ENCODE data around the gene SLC7A1.

The SLC7A1 gene

DNA sequence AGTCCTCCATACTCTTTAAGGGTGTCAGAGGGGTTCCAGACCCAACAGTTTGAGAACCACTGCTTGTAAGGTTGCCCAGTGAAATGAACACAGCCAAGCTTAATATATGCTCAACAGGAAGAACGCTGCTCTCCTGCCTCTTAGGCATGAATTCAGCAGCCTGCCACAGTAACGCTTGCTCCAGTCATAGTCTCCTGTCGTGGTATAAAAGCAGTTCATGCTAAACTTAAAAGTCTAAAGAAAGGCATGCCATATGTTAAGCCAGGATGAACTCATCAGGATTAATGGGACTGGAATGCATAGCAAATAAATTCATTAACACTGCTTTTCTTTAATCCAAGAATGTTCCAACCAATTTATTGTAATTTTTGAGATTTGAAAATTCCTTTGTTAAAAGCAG lies 38.7 kb downstream of the SLC7A1 start:
- no peaks in the 10 kb centered on the region for H3K36me3 ChIP-seq (ENCODE audit: low read length)
- peaks cover 77% of the 10 kb centered on the region for H3K79me2 ChIP-seq (ENCODE audit: insufficient read depth, low read length)
- H2AFZ ChIP-seq (ENCODE audit: low read depth, low read length, severe bottlenecking), result no peak overlapping the region
- no peak overlapping the region for H3K9ac ChIP-seq (ENCODE audit: low read length)
- no peaks in the 10 kb centered on the region for H3K27me3 ChIP-seq (ENCODE audit: low read length)
- H3K9me2 ChIP-seq (replicated peaks; ENCODE audit: insufficient read depth, low read length), result no peaks in the 10 kb centered on the region
- no peak overlapping the region for H3K27ac ChIP-seq (ENCODE audit: low read depth, low read length)
- no peaks in the 10 kb centered on the region for H3K9me3 ChIP-seq (ENCODE audit: insufficient read depth, low read length)
- H3K4me2 ChIP-seq (ENCODE audit: low read depth, low read length, poor library complexity, severe bottlenecking), result no peak overlapping the region
- peaks cover 16% of the 10 kb centered on the region for H3F3A ChIP-seq (ENCODE audit: insufficient read depth)
- peaks cover 56% of the 10 kb centered on the region for H4K20me1 ChIP-seq (ENCODE audit: low read depth, low read length)
- no peak overlapping the region for H3K4me3 ChIP-seq (ENCODE audit: insufficient read depth, low read length, poor library complexity, severe bottlenecking)
- TF ChIP-seq, protein P1, sequence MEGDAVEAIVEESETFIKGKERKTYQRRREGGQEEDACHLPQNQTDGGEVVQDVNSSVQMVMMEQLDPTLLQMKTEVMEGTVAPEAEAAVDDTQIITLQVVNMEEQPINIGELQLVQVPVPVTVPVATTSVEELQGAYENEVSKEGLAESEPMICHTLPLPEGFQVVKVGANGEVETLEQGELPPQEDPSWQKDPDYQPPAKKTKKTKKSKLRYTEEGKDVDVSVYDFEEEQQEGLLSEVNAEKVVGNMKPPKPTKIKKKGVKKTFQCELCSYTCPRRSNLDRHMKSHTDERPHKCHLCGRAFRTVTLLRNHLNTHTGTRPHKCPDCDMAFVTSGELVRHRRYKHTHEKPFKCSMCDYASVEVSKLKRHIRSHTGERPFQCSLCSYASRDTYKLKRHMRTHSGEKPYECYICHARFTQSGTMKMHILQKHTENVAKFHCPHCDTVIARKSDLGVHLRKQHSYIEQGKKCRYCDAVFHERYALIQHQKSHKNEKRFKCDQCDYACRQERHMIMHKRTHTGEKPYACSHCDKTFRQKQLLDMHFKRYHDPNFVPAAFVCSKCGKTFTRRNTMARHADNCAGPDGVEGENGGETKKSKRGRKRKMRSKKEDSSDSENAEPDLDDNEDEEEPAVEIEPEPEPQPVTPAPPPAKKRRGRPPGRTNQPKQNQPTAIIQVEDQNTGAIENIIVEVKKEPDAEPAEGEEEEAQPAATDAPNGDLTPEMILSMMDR (IDR thresholded peaks at IDR 0.05; ENCODE audit: insufficient read depth, low read length, poor library complexity, severe bottlenecking), result no peak
- no peak for TF ChIP-seq EZH2phosphoT487 (conservative IDR thresholded peaks at IDR 0.05; ENCODE audit: low read length)

DNA sequence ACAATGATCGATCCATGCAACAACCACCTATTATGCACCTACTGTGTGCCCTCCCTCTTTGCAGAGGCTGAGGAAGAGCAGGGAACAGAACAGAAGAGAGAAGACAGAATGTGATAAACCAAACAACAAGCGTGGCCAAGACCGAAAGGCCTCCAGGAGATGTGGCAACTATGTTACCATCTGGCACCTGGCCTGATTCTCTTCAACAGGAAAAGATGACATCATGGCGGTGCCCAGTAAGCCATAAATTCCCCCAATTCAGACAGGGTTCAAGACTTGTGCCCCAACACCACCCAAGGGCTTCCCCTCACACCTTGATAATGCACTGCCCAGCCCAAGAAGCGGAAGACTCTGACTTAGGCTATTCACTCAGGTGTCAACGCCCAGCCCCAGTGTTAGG lies 44.3 kb downstream of the SLC7A1 start:
- Histone ChIP-seq H3F3A (ENCODE audit: insufficient read depth) (no peaks in the 10 kb centered on the region), H3K4me2 (ENCODE audit: low read depth, low read length, poor library complexity, severe bottlenecking) (no peak overlapping the region), H2AFZ (ENCODE audit: low read depth, low read length, severe bottlenecking) (no peak overlapping the region), H3K27me3 (ENCODE audit: low read length) (no peaks in the 10 kb centered on the region), H3K9me3 (ENCODE audit: insufficient read depth, low read length) (no peaks in the 10 kb centered on the region), H3K4me3 (ENCODE audit: insufficient read depth, low read length, poor library complexity, severe bottlenecking) (no peak overlapping the region), H3K27ac (ENCODE audit: low read depth, low read length) (no peak overlapping the region), H3K9me2 (replicated peaks; ENCODE audit: insufficient read depth, low read length) (no peaks in the 10 kb centered on the region), H3K9ac (ENCODE audit: low read length) (no peak overlapping the region), H3K79me2 (ENCODE audit: insufficient read depth, low read length) (peaks cover 95% of the 10 kb centered on the region), H4K20me1 (ENCODE audit: low read depth, low read length) (peaks cover 32% of the 10 kb centered on the region), H3K36me3 (ENCODE audit: low read length) (peaks cover 4% of the 10 kb centered on the region; the same call in 1 of the 2 replicates)
- TF ChIP-seq, protein P1 (IDR thresholded peaks at IDR 0.05; ENCODE audit: insufficient read depth, low read length, poor library complexity, severe bottlenecking), result no peak
- no peak for TF ChIP-seq EZH2phosphoT487 (conservative IDR thresholded peaks at IDR 0.05; ENCODE audit: low read length)

DNA sequence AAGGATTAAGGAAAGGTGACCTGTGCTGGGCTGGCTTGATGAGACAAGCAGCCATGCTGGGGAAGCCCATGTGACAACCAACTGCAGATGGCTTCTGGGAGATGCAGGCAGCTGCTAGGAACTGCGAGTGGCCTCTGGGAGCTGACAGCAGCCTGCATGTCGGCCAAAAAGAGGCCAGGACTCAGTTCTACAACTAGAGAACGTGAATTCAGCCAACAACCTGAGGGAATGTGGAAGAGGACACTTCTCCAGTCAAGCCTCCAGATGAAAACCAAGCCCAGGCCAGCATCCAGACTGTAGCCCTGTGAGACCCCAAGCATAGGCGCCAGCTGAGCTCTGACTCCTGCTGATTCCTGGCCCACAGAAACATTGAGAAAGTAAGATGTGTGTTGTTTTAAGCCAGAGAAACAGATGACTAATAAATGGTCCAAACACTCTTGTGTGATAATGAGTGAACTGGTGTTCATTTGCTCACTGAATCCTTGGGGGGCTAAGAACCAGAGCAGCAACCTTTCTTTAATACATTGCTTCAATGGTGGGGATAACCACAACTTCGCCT lies 45.0 kb downstream of the SLC7A1 start:
- TF ChIP-seq, protein P1 (IDR thresholded peaks at IDR 0.05; ENCODE audit: insufficient read depth, low read length, poor library complexity, severe bottlenecking), result no peak
- TF ChIP-seq EZH2phosphoT487 (conservative IDR thresholded peaks at IDR 0.05; ENCODE audit: low read length), result no peak
- no peak overlapping the region for H3K4me3 ChIP-seq (ENCODE audit: insufficient read depth, low read length, poor library complexity, severe bottlenecking)
- no peaks in the 10 kb centered on the region for H3F3A ChIP-seq (ENCODE audit: insufficient read depth)
- H3K27ac ChIP-seq (ENCODE audit: low read depth, low read length), result no peak overlapping the region
- H3K79me2 ChIP-seq (ENCODE audit: insufficient read depth, low read length), result peaks cover 95% of the 10 kb centered on the region
- H3K36me3 ChIP-seq (ENCODE audit: low read length), result peaks cover 4% of the 10 kb centered on the region; the same call in 1 of the 2 replicates
- H3K9me2 ChIP-seq (replicated peaks; ENCODE audit: insufficient read depth, low read length), result no peaks in the 10 kb centered on the region
- no peak overlapping the region for H3K9ac ChIP-seq (ENCODE audit: low read length)
- H4K20me1 ChIP-seq (ENCODE audit: low read depth, low read length), result peaks cover 31% of the 10 kb centered on the region
- no peak overlapping the region for H2AFZ ChIP-seq (ENCODE audit: low read depth, low read length, severe bottlenecking)
- no peaks in the 10 kb centered on the region for H3K27me3 ChIP-seq (ENCODE audit: low read length)
- no peaks in the 10 kb centered on the region for H3K9me3 ChIP-seq (ENCODE audit: insufficient read depth, low read length)
- no peak overlapping the region for H3K4me2 ChIP-seq (ENCODE audit: low read depth, low read length, poor library complexity, severe bottlenecking)
